Measurements from ENCODE around the gene MPO. TPM values are rescaled to one million over a fixed set of nuclear protein-coding genes. Genes with fewer than 3 reads are reported as not detected.

The MPO gene
- polyA plus RNA-seq, 6 donors from 2014 or later, result 0.12 to 0.29 TPM; not detected in 4

- H3K4me3 Mint-ChIP-seq, result no peak overlapping the region
- H3K27ac Mint-ChIP-seq, result no peak overlapping the region
- H3K9me3 Mint-ChIP-seq, result peaks cover 0 to 1% (median 0%) of the 10 kb centered on the region in 7 donors
- no peaks in the 10 kb centered on the region for H3K36me3 Mint-ChIP-seq
- DNase-seq, result no peak
- peaks cover 0 to 47% (median 14%) of the 10 kb centered on the region in 3 donors for H3K27me3 Mint-ChIP-seq
- no peak for ATAC-seq (ENCODE audit: low read depth in 2 of 2)
- peaks cover 3 to 4% (median 4%) of the 10 kb centered on the region in 3 donors for H3K4me1 Mint-ChIP-seq
Observed at GRCh38 chr17:58276423-58276822, 4.3 kb downstream of the MPO start.

GRCh38 chr17:58275417-58275816 lies 5.3 kb downstream of the MPO start:
- no peak for DNase-seq
- Mint-ChIP-seq H3K36me3 (no peaks in the 10 kb centered on the region), H3K27ac (no peak overlapping the region), H3K27me3 (peaks cover 0 to 42% (median 17%) of the 10 kb centered on the region in 3 donors), H3K9me3 (peaks cover 0 to 1% (median 0%) of the 10 kb centered on the region in 7 donors), H3K4me3 (no peak overlapping the region), H3K4me1 (peaks cover 3 to 4% (median 4%) of the 10 kb centered on the region in 3 donors)
- no peak for ATAC-seq (ENCODE audit: low read depth in 2 of 2)

GRCh38 chr17:58273453-58274104 lies 7.2 kb downstream of the MPO start:
- Mint-ChIP-seq H3K27ac (no peak overlapping the region), H3K36me3 (no peaks in the 10 kb centered on the region), H3K27me3 (peaks cover 0 to 25% (median 18%) of the 10 kb centered on the region in 3 donors), H3K4me3 (no peak overlapping the region), H3K9me3 (peaks cover 0 to 1% (median 0%) of the 10 kb centered on the region in 7 donors), H3K4me1 (peaks cover 0 to 4% (median 3%) of the 10 kb centered on the region in 3 donors)
- DNase-seq (no peak), ATAC-seq (ENCODE audit: low read depth in 2 of 2) (no peak)

- Mint-ChIP-seq H3K27ac (no peak overlapping the region), H3K4me3 (no peak overlapping the region), H3K36me3 (no peaks in the 10 kb centered on the region), H3K9me3 (peaks cover 0 to 1% (median 0%) of the 10 kb centered on the region in 7 donors), H3K4me1 (peaks cover 0 to under 1% (median 0%) of the 10 kb centered on the region in 3 donors), H3K27me3 (peaks cover 5 to 16% (median 9%) of the 10 kb centered on the region in 3 donors)
- DNase-seq (no peak), ATAC-seq (ENCODE audit: low read depth in 2 of 2) (no peak)
Observed at GRCh38 chr17:58272367-58273280, 8.1 kb downstream of the MPO start.

- H3K4me3 Mint-ChIP-seq, result no peak overlapping the region
- H3K4me1 Mint-ChIP-seq, result no peaks in the 10 kb centered on the region
- peaks cover 0 to 1% (median 0%) of the 10 kb centered on the region in 7 donors for H3K9me3 Mint-ChIP-seq
- DNase-seq, result no peak
- no peak for ATAC-seq (ENCODE audit: low read depth in 2 of 2)
- H3K27me3 Mint-ChIP-seq, result peaks cover 11 to 13% (median 12%) of the 10 kb centered on the region in 3 donors
- no peaks in the 10 kb centered on the region for H3K36me3 Mint-ChIP-seq
- no peak overlapping the region for H3K27ac Mint-ChIP-seq
Observed at GRCh38 chr17:58271216-58271931, 9.4 kb downstream of the MPO start.

GRCh38 chr17:58270476-58271215 lies 10.1 kb downstream of the MPO start:
- Mint-ChIP-seq H3K36me3 (peaks cover 0 to 6% of the 10 kb centered on the region in 2 donors), H3K4me1 (no peaks in the 10 kb centered on the region), H3K4me3 (no peak overlapping the region), H3K9me3 (peaks cover 0 to 1% (median 0%) of the 10 kb centered on the region in 7 donors), H3K27me3 (peaks cover 11 to 18% (median 17%) of the 10 kb centered on the region in 3 donors), H3K27ac (no peak overlapping the region)
- DNase-seq (no peak), ATAC-seq (ENCODE audit: low read depth in 2 of 2) (no peak)

GRCh38 chr17:58269557-58270291 lies 11.0 kb downstream of the MPO start:
- DNase-seq, result no peak
- Mint-ChIP-seq H3K4me3 (no peak overlapping the region), H3K27me3 (peaks cover 18 to 28% (median 23%) of the 10 kb centered on the region in 3 donors), H3K27ac (peak overlapping the region in 1 of 6 donors; percentile 16), H3K36me3 (peaks cover 0 to 7% of the 10 kb centered on the region in 2 donors), H3K4me1 (no peaks in the 10 kb centered on the region), H3K9me3 (peaks cover 0 to 1% (median 0%) of the 10 kb centered on the region in 7 donors)
- no peak for ATAC-seq (ENCODE audit: low read depth in 2 of 2)

- ATAC-seq (ENCODE audit: low read depth in 2 of 2), result no peak
- no peak for DNase-seq
- Mint-ChIP-seq H3K27me3 (peaks cover 25 to 34% (median 30%) of the 10 kb centered on the region in 3 donors), H3K9me3 (peaks cover 0 to 1% (median 0%) of the 10 kb centered on the region in 7 donors), H3K4me3 (no peak overlapping the region), H3K4me1 (no peaks in the 10 kb centered on the region), H3K27ac (no peak overlapping the region), H3K36me3 (peaks cover 0 to 7% of the 10 kb centered on the region in 2 donors)
Observed at GRCh38 chr17:58268774-58269556, 11.8 kb downstream of the MPO start.

GRCh38 chr17:58268326-58268725 lies 12.4 kb downstream of the MPO start:
- no peak for DNase-seq
- H3K4me1 Mint-ChIP-seq, result no peaks in the 10 kb centered on the region

GRCh38 chr17:58267347-58268324 lies 13.1 kb downstream of the MPO start:
- ATAC-seq (ENCODE audit: low read depth in 2 of 2) (no peak), DNase-seq (no peak)
- peak overlapping the region in 1 of 6 donors; percentile 60 for H3K27ac Mint-ChIP-seq
- H3K27me3 Mint-ChIP-seq, result peaks cover 35 to 46% (median 41%) of the 10 kb centered on the region in 3 donors
- H3K4me3 Mint-ChIP-seq, result no peak overlapping the region
- H3K36me3 Mint-ChIP-seq, result peaks cover 0 to 7% of the 10 kb centered on the region in 2 donors
- no peaks in the 10 kb centered on the region for H3K4me1 Mint-ChIP-seq
- no peaks in the 10 kb centered on the region for H3K9me3 Mint-ChIP-seq

More at GRCh38 chr17:58268326-58268725, 12.4 kb downstream of the MPO start:
- Mint-ChIP-seq H3K36me3 (peaks cover 0 to 7% of the 10 kb centered on the region in 2 donors), H3K27me3 (peaks cover 30 to 40% (median 36%) of the 10 kb centered on the region in 3 donors), H3K4me3 (no peak overlapping the region), H3K27ac (peak overlapping the region in 1 of 6 donors; percentile 60), H3K9me3 (peaks cover 0 to 1% (median 0%) of the 10 kb centered on the region in 7 donors)
- no peak for ATAC-seq (ENCODE audit: low read depth in 2 of 2)

Data from naive B cell (primary cell).